Pancreas (tissue), 10 donors: ENCODE data around the gene ALDH1L2. TPM values are rescaled to one million over a fixed set of nuclear protein-coding genes. Genes with fewer than 3 reads are reported as not detected.

Source experiments
- ATAC-seq, 4 donors: fragments of 200-7000 bp; cut with Tn5 transposase; one replicate each; pipeline versions ENCODE4 v1.8.0 to v1.9.1; 2020; ENCODE audit warnings: mild to moderate bottlenecking in 4 of 4, moderate library complexity in 4 of 4
- DNase-seq, 6 donors: peaks; one replicate each; pipeline ENCODE4 v3.0.0-alpha.2; 2020
- FAIRE-seq: peaks from 2 replicates; lab custom pipeline; 2012; peaks lifted over from hg19 to GRCh38; lab: Jason Lieb, UNC
- H3K27ac ChIP-seq, 4 donors: fragments of 200-600 bp; sonication (generic); 1 replicate in 3 of 4; 2 replicates in 1 of 4; pipeline versions ENCODE4 v1.5.0 to v1.8.0; 2020
- H3K27me3 ChIP-seq, 4 donors: fragments of 200-600 bp; one replicate each; pipeline ENCODE4 v1.8.0; 2021
- H3K36me3 ChIP-seq, 3 donors: fragments of 200-600 bp; sonication (generic) in 1 of 3; one replicate each; pipeline versions ENCODE4 v1.5.0 to v1.8.0; 2020 to 2021
- H3K4me1 ChIP-seq, 3 donors: fragments of 200-600 bp; one replicate each; pipeline ENCODE4 v1.8.0; 2021
- H3K4me3 ChIP-seq, 4 donors: fragments of 200-600 bp; sonication (generic) in 2 of 4; one replicate each; pipeline versions ENCODE4 v1.5.0 to v1.8.0; 2020 to 2021
- H3K9me3 ChIP-seq, 4 donors: fragments of 200-600 bp; one replicate each; pipeline ENCODE4 v1.8.0; 2021
- CTCF ChIP-seq, 4 donors: fragments of 200-600 bp; sonication (generic) in 3 of 4; IDR thresholded peaks; one replicate each; pipeline versions ENCODE4 v1.5.0 to v1.8.0; 2021; ENCODE audit warnings: antibody characterized with exemption in 4 of 4
- WGBS, 2 donors: extraction: QIAGEN DNeasy Blood & Tissue Kit; methylation state at CpG; one replicate each; pipeline ENCODE4 v1.1.7; 2013; 5-methylcytosine and 5-hydroxymethylcytosine counted together
- intact Hi-C, 3 donors: fragments of 100-400 bp; cut with DNase I; formaldehyde crosslinking; loops; one replicate each; pipeline versions ENCODE4 v1.11.1 to v1.14.2; 2022
- polyA plus RNA-seq, 2 donors: library from polyadenylated mRNA; stranded (reverse); fragments of 200-250 nt; gene quantifications; one replicate each; pipeline ENCODE4 v1.2.3, GENCODE V29; 2013
- total RNA-seq, 6 donors: library from RNA; stranded (reverse); fragmentation: NEBNext Ultra II Directional in 4 of 6; extraction: Animal tissue kit (Norgen Biotek cat#: 25700) in 4 of 6; gene quantifications; one replicate each; pipeline versions ENCODE4 v1.2.1 to v1.2.4, GENCODE V29; 2021 to 2023
- donor health status: healthy with polysubstance abuse.
- donor health status: DM: no; HTN: no; CAD: no; lungs with moderate emphysema.
- donor health status: DM: no; HTN: no; CAD: no.
- donor health status: control.
- donor health status: control.
- donor health status: Bipolar disorder and iron deficiency.
- donor health status: DM: yes; HTN: yes; CAD: no.
- donor health status: DM: no; HTN: no; CAD: no.
- donor health status: DM: no; HTN: no; CAD: no.
- donor health status: DM: yes; HTN: yes; CAD: no.

The ALDH1L2 gene
- total and polyA plus RNA-seq, 8 donors, result 6.0 to 90.9 (median 33.1) TPM

- no peaks in the 10 kb centered on the region for H3K9me3 ChIP-seq
- H3K4me3 ChIP-seq, result peak overlapping the region in 3 of 4 donors; percentile 77 to 95 (median 90)
- H3K27me3 ChIP-seq, result no peaks in the 10 kb centered on the region
- WGBS, 2 donors, result 11% methylated on average over 7 of the region's 7 CpGs
- no peaks in the 10 kb centered on the region for H3K36me3 ChIP-seq
- ATAC-seq, result no peak
- peak overlapping the region in 2 of 4 donors; percentile 94 to 95 for H3K27ac ChIP-seq
- peaks cover 10 to 26% (median 17%) of the 10 kb centered on the region in 3 donors for H3K4me1 ChIP-seq
- intact Hi-C loops, result no loop called here
- TF ChIP-seq CTCF (IDR thresholded peaks at IDR 0.05), result no peak
- no peak for DNase-seq
- no peak for FAIRE-seq
Measured at GRCh38 chr12:105106621-105107020, 22.4 kb upstream of the ALDH1L2 start.

- 59 to 65% methylated on average over 1 of the region's 1 CpG for WGBS, 2 donors
- no peak for FAIRE-seq
- peaks cover 0 to 18% (median 8%) of the 10 kb centered on the region in 3 donors for H3K4me1 ChIP-seq
Measured at GRCh38 chr12:105104762-105105161, 20.5 kb upstream of the ALDH1L2 start.

GRCh38 chr12:105102673-105103072 lies 18.4 kb upstream of the ALDH1L2 start:
- ATAC-seq (no peak), FAIRE-seq (no peak), DNase-seq (no peak)
- Histone ChIP-seq H3K27me3 (no peaks in the 10 kb centered on the region), H3K9me3 (no peaks in the 10 kb centered on the region), H3K4me1 (peaks cover 0 to 15% (median 0%) of the 10 kb centered on the region in 3 donors), H3K27ac (no peak overlapping the region), H3K4me3 (no peak overlapping the region), H3K36me3 (no peaks in the 10 kb centered on the region)
- no peak for TF ChIP-seq CTCF (IDR thresholded peaks at IDR 0.05)
- intact Hi-C loops, result no loop called here

More at GRCh38 chr12:105104762-105105161, 20.5 kb upstream of the ALDH1L2 start:
- Histone ChIP-seq H3K9me3 (no peaks in the 10 kb centered on the region), H3K36me3 (no peaks in the 10 kb centered on the region), H3K4me3 (no peak overlapping the region), H3K27me3 (no peaks in the 10 kb centered on the region), H3K27ac (no peak overlapping the region)
- TF ChIP-seq CTCF (IDR thresholded peaks at IDR 0.05), result no peak
- intact Hi-C loops, result no loop called here
- no peak for ATAC-seq
- no peak for DNase-seq

GRCh38 chr12:105100998-105101397 lies 16.7 kb upstream of the ALDH1L2 start:
- TF ChIP-seq CTCF (IDR thresholded peaks at IDR 0.05), result no peak
- FAIRE-seq (no peak), DNase-seq (no peak), ATAC-seq (peak in 2 of 4 donors; percentile 44 to 56)
- no peak overlapping the region for H3K27ac ChIP-seq
- intact Hi-C loops, result no loop called here
- H3K36me3 ChIP-seq, result no peaks in the 10 kb centered on the region
- no peaks in the 10 kb centered on the region for H3K9me3 ChIP-seq
- no peaks in the 10 kb centered on the region for H3K27me3 ChIP-seq
- H3K4me1 ChIP-seq, result peaks cover 0 to 11% (median 0%) of the 10 kb centered on the region in 3 donors
- no peak overlapping the region for H3K4me3 ChIP-seq

- no peak overlapping the region for H3K4me3 ChIP-seq
- no peaks in the 10 kb centered on the region for H3K27me3 ChIP-seq
- DNase-seq (no peak), FAIRE-seq (no peak), ATAC-seq (peak in 3 of 4 donors; percentile 37 to 79 (median 55))
- intact Hi-C loops, result no loop called here
- 84 to 90% methylated on average over 7 of the region's 7 CpGs for WGBS, 2 donors
- no peak overlapping the region for H3K27ac ChIP-seq
- no peaks in the 10 kb centered on the region for H3K9me3 ChIP-seq
- H3K36me3 ChIP-seq, result no peaks in the 10 kb centered on the region
- no peak for TF ChIP-seq CTCF (IDR thresholded peaks at IDR 0.05)
- H3K4me1 ChIP-seq, result peaks cover 0 to 11% (median 0%) of the 10 kb centered on the region in 3 donors
Measured at GRCh38 chr12:105100207-105100985, 16.1 kb upstream of the ALDH1L2 start.
